Parathyroid adenoma (tissue), 2 donors: ENCODE measurements around the gene RNF32.
A peak's percentile ranks its signal among the peaks of the same experiment; 100 is the strongest.

ENCODE experiments used
- H2AFZ ChIP-seq: fragments of 300-600 bp; sonication (generic); one replicate; pipeline ENCODE4 v1.7.0; 2017; ENCODE audit warnings: antibody characterized with exemption, mild to moderate bottlenecking
- H3K27ac ChIP-seq: fragments of 300-600 bp; sonication (generic); one replicate; pipeline ENCODE4 v1.7.0; 2017
- H3K27me3 ChIP-seq: fragments of 300-600 bp; sonication (generic); one replicate; pipeline ENCODE4 v1.7.0; 2017; ENCODE audit warnings: low read length; ENCODE audit not compliant: control insufficient read depth, insufficient read depth
- H3K36me3 ChIP-seq: fragments of 300-600 bp; sonication (generic); one replicate; pipeline ENCODE4 v1.7.0; 2017; ENCODE audit warnings: low read length; ENCODE audit not compliant: control insufficient read depth, insufficient read depth
- H3K4me1 ChIP-seq: fragments of 300-600 bp; sonication (generic); one replicate; pipeline ENCODE4 v1.7.0; 2017; ENCODE audit warnings: control low read depth
- H3K4me2 ChIP-seq: fragments of 300-600 bp; sonication (generic); one replicate; pipeline ENCODE4 v1.7.0; 2017; ENCODE audit warnings: low read length
- H3K4me3 ChIP-seq: fragments of 300-600 bp; sonication (generic); one replicate; pipeline ENCODE4 v1.7.0; 2017; ENCODE audit warnings: low read depth, low read length
- H3K79me2 ChIP-seq: fragments of 300-600 bp; sonication (generic); one replicate; pipeline ENCODE4 v1.7.0; 2017; ENCODE audit warnings: control low read depth
- H3K9ac ChIP-seq: fragments of 300-600 bp; sonication (generic); one replicate; pipeline ENCODE4 v1.7.0; 2017; ENCODE audit warnings: mild to moderate bottlenecking
- H3K9me3 ChIP-seq: fragments of 300-600 bp; sonication (generic); one replicate; pipeline ENCODE4 v1.7.0; 2017; ENCODE audit warnings: low read length; ENCODE audit not compliant: control insufficient read depth
- TF ChIP-seq, protein P1 (sequence below): fragments of 300-600 bp; sonication (generic); IDR thresholded peaks from one replicate; pipeline ENCODE4 v1.7.0; 2017; ENCODE audit warnings: antibody characterized with exemption, mild to moderate bottlenecking
- donor health status: primary hyperparathyroidism.

The RNF32 gene

DNA sequence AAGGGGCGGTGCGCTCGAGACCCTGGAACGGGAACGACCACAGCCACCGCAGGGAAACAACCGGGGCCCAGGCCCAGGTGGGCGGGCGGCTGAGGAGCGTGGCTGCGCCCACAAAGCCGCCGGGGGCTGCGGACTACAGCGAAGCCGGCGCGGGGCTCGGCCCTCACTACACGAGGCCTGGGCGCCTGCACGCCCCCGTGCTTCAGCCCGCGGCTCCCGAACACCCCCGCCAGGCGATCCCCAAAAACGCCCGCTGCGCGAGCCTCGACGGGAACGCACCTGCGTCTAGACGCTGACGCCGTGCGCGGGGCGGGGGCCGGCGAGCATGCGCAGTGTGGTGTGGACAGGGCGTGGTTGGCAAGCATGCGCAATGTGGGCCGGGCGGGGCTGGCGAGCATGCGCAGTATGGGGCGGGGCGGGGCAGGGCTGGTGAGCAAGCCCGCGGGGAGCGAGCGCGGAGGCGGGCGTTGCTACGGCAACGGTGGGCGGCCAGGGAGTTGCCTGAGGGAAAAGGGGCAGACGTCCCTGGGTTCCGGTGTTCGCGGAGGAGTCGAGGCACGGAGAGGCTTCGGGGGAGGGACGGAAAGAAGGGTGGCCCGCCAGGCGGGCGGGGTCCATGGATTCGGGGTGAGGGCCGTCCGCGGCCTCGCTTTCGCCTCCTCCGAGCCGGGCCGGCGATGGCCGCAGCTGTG is at the start of gene RNF32:
Gene RNF32, plus strand, starts transcription at position 518 of the 692 bp plus-strand sequence. CDS start 3,104 bp downstream, outside the sequence.
- Histone ChIP-seq H3K79me2 (no peaks in the 10 kb centered on the region), H3K4me2 (peak within 1 kb of the TSS; percentile 82), H3K4me3 (peak within 1 kb of the TSS; percentile 62), H3K9me3 (no peaks in the 10 kb centered on the region), H3K9ac (no peak within 1 kb of the TSS), H3K27ac (no peak within 1 kb of the TSS), H3K4me1 (no peaks in the 10 kb centered on the region), H3K36me3 (no peaks in the 10 kb centered on the region), H2AFZ (peak within 1 kb of the TSS; percentile 99), H3K27me3 (no peaks in the 10 kb centered on the region)
- TF ChIP-seq, protein P1, sequence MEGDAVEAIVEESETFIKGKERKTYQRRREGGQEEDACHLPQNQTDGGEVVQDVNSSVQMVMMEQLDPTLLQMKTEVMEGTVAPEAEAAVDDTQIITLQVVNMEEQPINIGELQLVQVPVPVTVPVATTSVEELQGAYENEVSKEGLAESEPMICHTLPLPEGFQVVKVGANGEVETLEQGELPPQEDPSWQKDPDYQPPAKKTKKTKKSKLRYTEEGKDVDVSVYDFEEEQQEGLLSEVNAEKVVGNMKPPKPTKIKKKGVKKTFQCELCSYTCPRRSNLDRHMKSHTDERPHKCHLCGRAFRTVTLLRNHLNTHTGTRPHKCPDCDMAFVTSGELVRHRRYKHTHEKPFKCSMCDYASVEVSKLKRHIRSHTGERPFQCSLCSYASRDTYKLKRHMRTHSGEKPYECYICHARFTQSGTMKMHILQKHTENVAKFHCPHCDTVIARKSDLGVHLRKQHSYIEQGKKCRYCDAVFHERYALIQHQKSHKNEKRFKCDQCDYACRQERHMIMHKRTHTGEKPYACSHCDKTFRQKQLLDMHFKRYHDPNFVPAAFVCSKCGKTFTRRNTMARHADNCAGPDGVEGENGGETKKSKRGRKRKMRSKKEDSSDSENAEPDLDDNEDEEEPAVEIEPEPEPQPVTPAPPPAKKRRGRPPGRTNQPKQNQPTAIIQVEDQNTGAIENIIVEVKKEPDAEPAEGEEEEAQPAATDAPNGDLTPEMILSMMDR, result no peak

DNA sequence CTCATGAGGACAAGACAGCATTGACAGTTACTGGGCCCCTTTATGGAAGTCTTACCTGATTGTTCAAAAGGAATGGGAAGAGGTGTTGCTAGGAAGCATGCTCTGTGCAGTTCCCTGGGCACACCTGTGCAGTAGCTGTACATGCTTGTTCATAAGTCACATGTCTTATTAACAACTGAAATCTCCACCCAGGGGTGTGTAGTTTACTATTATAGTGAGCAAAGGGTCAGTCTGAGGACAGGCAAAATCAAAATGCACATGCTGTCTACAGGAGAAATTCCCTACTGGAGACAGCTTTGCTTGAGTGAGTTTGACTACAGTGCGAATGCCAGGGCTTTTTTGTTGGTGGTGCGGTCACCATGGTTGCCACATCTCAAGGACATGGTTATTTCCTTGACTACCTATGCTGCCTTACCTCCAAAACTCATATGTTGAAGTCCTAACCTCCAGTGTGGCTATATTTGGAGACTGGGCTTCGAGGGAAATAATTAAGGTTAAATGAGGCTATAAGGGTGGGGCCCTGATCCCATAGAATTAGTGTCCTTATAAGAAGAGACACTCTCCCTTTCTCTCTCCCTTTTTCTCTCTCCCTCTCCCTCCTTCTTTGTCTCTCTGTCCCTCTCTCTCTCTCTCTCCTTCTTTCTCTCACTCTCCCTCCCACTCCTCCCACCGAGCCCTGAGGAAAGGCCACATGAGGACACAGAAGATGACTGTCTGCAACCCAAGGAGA is 48.3 kb upstream of the RNF32 start:
- no peaks in the 10 kb centered on the region for H3K27me3 ChIP-seq
- no peak overlapping the region for H3K9ac ChIP-seq
- H3K79me2 ChIP-seq, result no peaks in the 10 kb centered on the region
- no peaks in the 10 kb centered on the region for H3K9me3 ChIP-seq
- no peaks in the 10 kb centered on the region for H3K36me3 ChIP-seq
- H3K27ac ChIP-seq, result no peak overlapping the region
- no peaks in the 10 kb centered on the region for H3K4me1 ChIP-seq
- H2AFZ ChIP-seq, result no peak overlapping the region
- TF ChIP-seq, protein P1, result no peak
- H3K4me3 ChIP-seq, result no peak overlapping the region
- no peak overlapping the region for H3K4me2 ChIP-seq

DNA sequence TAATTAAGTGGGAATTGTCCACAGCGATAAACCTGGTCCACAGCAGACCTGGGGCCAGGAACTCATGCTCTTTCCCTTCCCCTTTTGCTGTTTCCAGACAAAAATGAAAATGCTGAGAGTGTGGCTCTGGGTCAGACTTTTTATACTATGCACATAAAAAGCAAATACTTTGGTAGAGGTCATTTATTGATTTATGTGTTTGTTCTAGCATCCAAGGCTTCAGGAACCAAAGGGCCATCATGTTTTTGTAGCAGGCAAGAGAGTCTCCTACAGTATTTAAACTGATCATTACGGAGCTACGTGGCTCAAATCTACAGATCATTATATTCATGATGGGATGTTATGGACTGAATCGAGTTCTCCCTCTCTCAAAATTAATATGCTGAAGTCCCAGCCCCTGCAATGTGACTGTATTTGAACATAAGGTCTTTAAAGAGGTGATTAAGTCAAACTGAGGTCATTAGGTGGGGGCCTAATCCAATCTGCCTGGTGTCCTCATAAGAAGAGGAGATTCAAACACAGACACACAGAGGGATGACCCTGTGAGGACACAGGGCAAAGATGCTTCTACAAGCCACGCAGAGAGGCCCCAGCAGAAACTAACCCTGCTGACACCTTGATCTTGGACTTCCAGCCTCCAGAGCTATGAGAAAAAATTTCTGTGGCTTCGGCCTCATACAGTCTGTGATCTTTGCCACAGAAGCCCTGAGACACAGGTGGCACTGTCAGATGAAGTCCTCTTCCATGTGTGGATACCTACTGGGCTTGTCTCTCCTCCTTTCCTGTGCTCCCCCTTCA is 46.1 kb upstream of the RNF32 start:
- no peak overlapping the region for H3K27ac ChIP-seq
- H3K36me3 ChIP-seq, result no peaks in the 10 kb centered on the region
- no peak overlapping the region for H2AFZ ChIP-seq
- H3K4me2 ChIP-seq, result no peak overlapping the region
- H3K4me1 ChIP-seq, result no peaks in the 10 kb centered on the region
- no peak overlapping the region for H3K9ac ChIP-seq
- no peaks in the 10 kb centered on the region for H3K9me3 ChIP-seq
- no peaks in the 10 kb centered on the region for H3K27me3 ChIP-seq
- H3K4me3 ChIP-seq, result no peak overlapping the region
- TF ChIP-seq, protein P1, result no peak
- H3K79me2 ChIP-seq, result no peaks in the 10 kb centered on the region

DNA sequence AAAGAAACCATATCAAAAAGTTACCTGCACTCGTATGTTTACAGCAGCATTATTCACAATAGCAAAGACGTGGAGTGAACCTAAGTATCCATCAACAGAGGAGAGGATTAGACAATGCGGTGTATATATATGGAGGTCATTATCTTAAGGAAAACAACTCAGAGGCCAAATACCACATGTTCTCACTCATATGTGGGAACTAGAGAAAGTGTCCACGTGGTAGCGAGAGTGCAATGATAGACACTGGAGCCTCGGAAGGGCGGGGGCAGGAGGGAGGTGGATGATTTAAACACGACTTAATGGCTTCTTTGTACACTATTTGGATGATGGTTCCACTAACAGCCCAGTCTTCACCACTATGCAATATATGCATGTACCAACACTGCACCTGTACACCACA is 40.1 kb upstream of the RNF32 start:
- no peaks in the 10 kb centered on the region for H3K79me2 ChIP-seq
- H3K4me2 ChIP-seq, result no peak overlapping the region
- no peak overlapping the region for H3K9ac ChIP-seq
- no peak overlapping the region for H2AFZ ChIP-seq
- H3K27ac ChIP-seq, result no peak overlapping the region
- H3K4me3 ChIP-seq, result no peak overlapping the region
- H3K9me3 ChIP-seq, result no peaks in the 10 kb centered on the region
- H3K4me1 ChIP-seq, result no peaks in the 10 kb centered on the region
- TF ChIP-seq, protein P1, result no peak
- no peaks in the 10 kb centered on the region for H3K36me3 ChIP-seq
- no peaks in the 10 kb centered on the region for H3K27me3 ChIP-seq
